Fibroblast of skin of right quadriceps (primary cell): ENCODE results near the gene LYZL1.
A peak's percentile ranks its signal among the peaks of the same experiment; 100 is the strongest.
"Not testable (repeated sequence)": the region's sequence is repeated elsewhere in the genome, so short reads cannot be mapped to it uniquely, and the experiment has no call there.

Source experiments
- DNase-seq: peaks from one replicate; pipeline ENCODE4 v3.0.0-alpha.2; 2013

LYZL1 gene

GRCh38 chr10:29288906-29289305 is at the start of gene LYZL1:
LYZL1 (plus strand) TSS chr10:29289070; CDS start chr10:29291868, 2,798 bp downstream.
- DNase-seq, result not testable (repeated sequence)

- peak; percentile 3 for DNase-seq
Observed at GRCh38 chr10:29239569-29240472, 49.0 kb upstream of the LYZL1 start.

GRCh38 chr10:29240986-29241660 is 47.7 kb upstream of the LYZL1 start:
- no peak for DNase-seq

GRCh38 chr10:29241925-29242324 is 46.9 kb upstream of the LYZL1 start:
- no peak for DNase-seq

- no peak for DNase-seq
Observed at GRCh38 chr10:29243066-29243465, 45.8 kb upstream of the LYZL1 start.

- DNase-seq, result no peak
Observed at GRCh38 chr10:29243750-29244149, 45.1 kb upstream of the LYZL1 start.

GRCh38 chr10:29244978-29245377 is 43.9 kb upstream of the LYZL1 start:
- no peak for DNase-seq

- no peak for DNase-seq
Observed at GRCh38 chr10:29245476-29245875, 43.4 kb upstream of the LYZL1 start.

- no peak for DNase-seq
Observed at GRCh38 chr10:29246449-29246848, 42.4 kb upstream of the LYZL1 start.

GRCh38 chr10:29248158-29248557 is 40.7 kb upstream of the LYZL1 start:
- DNase-seq, result no peak

GRCh38 chr10:29249018-29249417 is 39.9 kb upstream of the LYZL1 start:
- no peak for DNase-seq

GRCh38 chr10:29250066-29250465 is 38.8 kb upstream of the LYZL1 start:
- no peak for DNase-seq

- DNase-seq, result peak; percentile 20
Observed at GRCh38 chr10:29252811-29253689, 35.8 kb upstream of the LYZL1 start.

GRCh38 chr10:29253690-29254029 is 35.2 kb upstream of the LYZL1 start:
- DNase-seq, result no peak

GRCh38 chr10:29254123-29255046 is 34.5 kb upstream of the LYZL1 start:
- peak; percentile 58 for DNase-seq

GRCh38 chr10:29255104-29255503 is 33.8 kb upstream of the LYZL1 start:
- DNase-seq, result no peak

GRCh38 chr10:29256019-29256418 is 32.9 kb upstream of the LYZL1 start:
- DNase-seq, result no peak

- no peak for DNase-seq
Observed at GRCh38 chr10:29256586-29256985, 32.3 kb upstream of the LYZL1 start.

GRCh38 chr10:29257106-29257783 is 31.6 kb upstream of the LYZL1 start:
- DNase-seq, result peak; percentile 83

- DNase-seq, result no peak
Observed at GRCh38 chr10:29257784-29258135, 31.1 kb upstream of the LYZL1 start.

- no peak for DNase-seq
Observed at GRCh38 chr10:29259498-29259897, 29.4 kb upstream of the LYZL1 start.

GRCh38 chr10:29263506-29263905 is 25.4 kb upstream of the LYZL1 start:
- no peak for DNase-seq
